IMR-90 (cell line): ENCODE measurements around the gene ALAD. TPM values are rescaled to one million over a fixed set of nuclear protein-coding genes. Genes with fewer than 3 reads are reported as not detected.

Experiments
- ATAC-seq: fragments of 200-7000 bp; cut with Tn5 transposase; 2 replicates; pipeline ENCODE4 v1.9.1; 2020; ENCODE audit warnings: low read depth, mild to moderate bottlenecking, moderate library complexity
- BruUV-seq: library from RNA; stranded (reverse); fragments of 400-500 nt; replicated peaks from 2 replicates; lab custom pipeline; 2021; lab: Mats Ljungman, UMichigan
- CTCF ChIA-PET: fragments of 300-600 bp; formaldehyde crosslinking; extraction: SDS; loops from one replicate; lab custom pipeline; 2021; ENCODE audit warnings: antibody characterized with exemption; lab: Yijun Ruan, JAX
- POLR2A ChIA-PET: fragments of 300-600 bp; sonication (Branson Sonifier 250); formaldehyde crosslinking; loops from one replicate; lab custom pipeline; 2022; ENCODE audit warnings: antibody characterized with exemption; ENCODE audit not compliant: unreplicated experiment; lab: Charles Lee
- DNase-seq: peaks from one replicate; pipeline ENCODE4 v3.0.0; 2013
- H2AFZ ChIP-seq: replicated peaks from 2 replicates; pipeline ENCODE3; 2013; ENCODE audit warnings: low read length, mild to moderate bottlenecking; ENCODE audit not compliant: poor library complexity
- H2AK5ac ChIP-seq: 2 replicates; pipeline ENCODE4 v1.6.1; 2013; ENCODE audit warnings: low read depth, low read length, inconsistent platforms
- H2AK9ac ChIP-seq: replicated peaks from 2 replicates; pipeline ENCODE3; 2013; ENCODE audit warnings: mild to moderate bottlenecking, low read depth, low read length, moderate library complexity; ENCODE audit not compliant: poor library complexity
- H2BK120ac ChIP-seq: 2 replicates; pipeline ENCODE4 v1.6.1; 2013; ENCODE audit warnings: low read depth, low read length, inconsistent platforms
- H2BK15ac ChIP-seq: 3 replicates; pipeline ENCODE4 v1.6.1; 2013; ENCODE audit warnings: low read depth, low read length, inconsistent platforms
- H2BK20ac ChIP-seq: 2 replicates; pipeline ENCODE4 v1.6.1; 2013; ENCODE audit warnings: low read depth, mild to moderate bottlenecking, inconsistent platforms, low read length, moderate library complexity
- H2BK5ac ChIP-seq: 2 replicates; pipeline ENCODE4 v1.6.1; 2013; ENCODE audit warnings: mild to moderate bottlenecking, low read depth, low read length, inconsistent platforms; ENCODE audit not compliant: poor library complexity, severe bottlenecking
- H3K14ac ChIP-seq: replicated peaks from 2 replicates; pipeline ENCODE4 v1.6.1; 2013; ENCODE audit warnings: low read depth, low read length, inconsistent platforms
- H3K18ac ChIP-seq: 2 replicates; pipeline ENCODE4 v1.6.1; 2013; ENCODE audit warnings: low read depth, low read length, control low read depth
- H3K23ac ChIP-seq: 2 replicates; pipeline ENCODE4 v1.6.1; 2013; ENCODE audit warnings: low read depth, low read length, inconsistent platforms
- H3K27ac ChIP-seq: 2 replicates; pipeline ENCODE4 v1.5.1; 2013; ENCODE audit warnings: mild to moderate bottlenecking, control low read depth, low read length; ENCODE audit not compliant: insufficient read depth
- H3K27me3 ChIP-seq: 2 replicates; pipeline ENCODE4 v1.6.1; 2013; ENCODE audit warnings: low read length; ENCODE audit not compliant: control insufficient read depth, insufficient read depth
- H3K36me3 ChIP-seq: 2 replicates; pipeline ENCODE4 v1.6.1; 2013; ENCODE audit warnings: low read length, mixed read lengths; ENCODE audit not compliant: control insufficient read depth, insufficient read depth
- H3K4ac ChIP-seq: 2 replicates; pipeline ENCODE4 v1.6.1; 2013; ENCODE audit warnings: low read depth, low read length, inconsistent platforms
- H3K4me1 ChIP-seq: 2 replicates; pipeline ENCODE4 v1.6.1; 2013; ENCODE audit warnings: low read length, mixed read lengths; ENCODE audit not compliant: control insufficient read depth, insufficient read depth
- H3K4me2 ChIP-seq: 2 replicates; pipeline ENCODE4 v1.6.1; 2013; ENCODE audit warnings: low read depth, mild to moderate bottlenecking, control low read depth, low read length, moderate library complexity
- H3K4me3 ChIP-seq: 2 replicates; pipeline ENCODE4 v1.5.1; 2013; ENCODE audit warnings: low read depth, mild to moderate bottlenecking, control low read depth, low read length, moderate library complexity; ENCODE audit not compliant: insufficient read depth
- H3K56ac ChIP-seq: 2 replicates; pipeline ENCODE4 v1.6.1; 2013; ENCODE audit warnings: low read length, inconsistent platforms; ENCODE audit not compliant: insufficient read depth; ENCODE audit errors: extremely low read depth
- H3K79me1 ChIP-seq, 2 experiments: 2 replicates each; pipeline ENCODE4 v1.6.1; 2013; ENCODE audit warnings: low read length in 2 of 2, inconsistent platforms in 1 of 2, low read depth in 1 of 2
- H3K9ac ChIP-seq: 2 replicates; pipeline ENCODE4 v1.6.1; 2013; ENCODE audit warnings: low read depth, low read length, control low read depth
- H3K9me1 ChIP-seq: 2 replicates; pipeline ENCODE4 v1.6.1; 2013; ENCODE audit warnings: low read length, inconsistent platforms; ENCODE audit not compliant: insufficient read depth
- H3K9me3 ChIP-seq: 2 replicates; pipeline ENCODE4 v1.6.1; 2013; ENCODE audit warnings: low read length; ENCODE audit not compliant: control insufficient read depth, insufficient read depth
- H4K20me1 ChIP-seq: 2 replicates; pipeline ENCODE4 v1.6.1; 2013; ENCODE audit warnings: low read length, inconsistent platforms; ENCODE audit not compliant: insufficient read depth
- H4K5ac ChIP-seq: 2 replicates; pipeline ENCODE4 v1.6.1; 2013; ENCODE audit warnings: mild to moderate bottlenecking, low read depth, low read length, control low read depth
- H4K8ac ChIP-seq, 2 experiments: 2 replicates each; pipeline ENCODE4 v1.6.1; 2013; ENCODE audit warnings: low read depth in 2 of 2, low read length in 2 of 2, control low read depth in 1 of 2, inconsistent platforms in 1 of 2
- H4K91ac ChIP-seq: 2 replicates; pipeline ENCODE4 v1.6.1; 2013; ENCODE audit warnings: low read depth, low read length, inconsistent platforms; ENCODE audit not compliant: insufficient read depth
- BHLHE40 ChIP-seq: fragments of 150-350 bp; IDR thresholded peaks from 2 replicates; pipeline ENCODE4 v1.6.1; 2016; ENCODE audit warnings: mild to moderate bottlenecking, low read depth, low read length
- CEBPB ChIP-seq: IDR thresholded peaks from 2 replicates; pipeline ENCODE4 v1.6.1; 2012; ENCODE audit warnings: low read depth, low read length, improper control_type of control experiment
- CHD1 ChIP-seq: IDR thresholded peaks from 2 replicates; pipeline ENCODE4 v1.6.1; 2012; ENCODE audit warnings: low read depth, low read length, improper control_type of control experiment
- CTCF ChIP-seq: conservative IDR thresholded peaks from 2 replicates; pipeline ENCODE4 v1.5.1; 2012; ENCODE audit warnings: mild to moderate bottlenecking, low read depth, low read length, improper control_type of control experiment
- ELK1 ChIP-seq: fragments of 150-350 bp; IDR thresholded peaks from 2 replicates; pipeline ENCODE4 v1.6.1; 2016; ENCODE audit warnings: low read depth, mild to moderate bottlenecking, low read length, moderate library complexity, borderline replicate concordance
- FOS ChIP-seq: fragments of 150-350 bp; IDR thresholded peaks from 2 replicates; pipeline ENCODE4 v1.6.1; 2016; ENCODE audit warnings: low read depth, low read length
- MAFK ChIP-seq: IDR thresholded peaks from 2 replicates; pipeline ENCODE4 v1.6.1; 2012; ENCODE audit warnings: low read depth, low read length, improper control_type of control experiment
- MAZ ChIP-seq: IDR thresholded peaks from 2 replicates; pipeline ENCODE4 v1.6.1; 2012; ENCODE audit warnings: low read depth, mild to moderate bottlenecking, low read length, improper control_type of control experiment, moderate library complexity, borderline replicate concordance
- MXI1 ChIP-seq: IDR thresholded peaks from 2 replicates; pipeline ENCODE4 v1.6.1; 2012; ENCODE audit warnings: low read depth, mild to moderate bottlenecking, low read length, moderate library complexity, borderline replicate concordance
- POLR2A ChIP-seq: IDR thresholded peaks from 2 replicates; pipeline ENCODE4 v1.6.1; 2012; ENCODE audit warnings: mild to moderate bottlenecking, low read depth, low read length
- RAD21 ChIP-seq: IDR thresholded peaks from 2 replicates; pipeline ENCODE4 v1.6.1; 2012; ENCODE audit warnings: low read length, improper control_type of control experiment
- RCOR1 ChIP-seq: IDR thresholded peaks from 2 replicates; pipeline ENCODE4 v1.6.1; 2012; ENCODE audit warnings: mild to moderate bottlenecking, low read length, improper control_type of control experiment; ENCODE audit not compliant: insufficient replicate concordance
- RFX5 ChIP-seq: IDR thresholded peaks from 2 replicates; pipeline ENCODE4 v1.8.0; 2012; ENCODE audit warnings: low read depth, mild to moderate bottlenecking, low read length, moderate library complexity
- WGBS, 2 experiments: methylation state at CpG; one replicate each; pipeline versions ENCODE4 v1.1.5 to v1.1.7; 2013; ENCODE audit warnings: missing lambda C conversion rate in 2 of 2; ENCODE audit not compliant: insufficient read length in 1 of 2; ENCODE audit errors: extremely low coverage in 2 of 2; 5-methylcytosine and 5-hydroxymethylcytosine counted together
- dilution Hi-C: fragments of 300-500 bp; cut with HindIII; formaldehyde crosslinking; loops from one replicate; pipeline ENCODE4 v1.14.3; 2018; ENCODE audit warnings: low sequenced_read_pairs; ENCODE audit not compliant: unreplicated experiment
- in situ Hi-C: fragments of 300-500 bp; cut with MboI; formaldehyde crosslinking; loops from 3 replicates; pipeline ENCODE4 v1.14.3; 2019; ENCODE audit warnings: low sequenced_read_pairs, inconsistent platforms, mixed read lengths
- intact Hi-C: fragments of 100-400 bp; cut with micrococcal nuclease; formaldehyde crosslinking; loops from 2 replicates; pipeline ENCODE4 v1.10.0; 2022
- polyA plus RNA-seq, 3 experiments: library from polyadenylated mRNA; depleted of rRNA; stranded (reverse); fragments of >200 nt; gene quantifications; 2 replicates each; pipeline ENCODE4 v1.2.3, GENCODE V29; 2012; ENCODE audit warnings: low replicate concordance in 1 of 3
- total RNA-seq: library from RNA; depleted of rRNA; stranded (reverse); fragments of >200 nt; gene quantifications from 2 replicates; pipeline ENCODE4 v1.2.3, GENCODE V29; 2012

The ALAD gene
- total and polyA plus RNA-seq, 2 of the 4 experiments (the other 2 are of a cell fraction) = 11.1 to 15.6 TPM

- Histone ChIP-seq H3K36me3 (no peaks in the 10 kb centered on the region), H2BK15ac (no peak overlapping the region), H2AFZ (no peak overlapping the region), H3K4me3 (no peak overlapping the region), H3K23ac (no peak overlapping the region), H3K4me1 (no peaks in the 10 kb centered on the region), H3K14ac (no peak overlapping the region), H3K27me3 (peaks cover 76% of the 10 kb centered on the region), H3K79me1 (no peaks in the 10 kb centered on the region), H4K91ac (no peak overlapping the region), H3K27ac (no peak overlapping the region), H3K9me3 (no peaks in the 10 kb centered on the region), H3K9me1 (no peaks in the 10 kb centered on the region), H2AK9ac (no peak overlapping the region), H4K20me1 (no peaks in the 10 kb centered on the region), H3K4me2 (no peak overlapping the region), H2BK120ac (no peak overlapping the region), H3K56ac (no peak overlapping the region), H4K5ac (no peak overlapping the region), H2BK5ac (no peak overlapping the region), H2BK20ac (no peak overlapping the region), H2AK5ac (no peak overlapping the region), H4K8ac (no peak overlapping the region), H3K18ac (no peak overlapping the region), H3K9ac (no peak overlapping the region), H3K4ac (no peak overlapping the region)
- in situ Hi-C loops = no loop called here
- WGBS, 2 experiments = 17% methylated on average over 2 of the region's 6 CpGs; no CpG with 5 or more reads in 1 of the 2 experiments
- no TSS peak for BruUV-seq
- ChIA-PET POLR2A (no interaction called here), CTCF (no interaction called here)
- DNase-seq = no peak
- ATAC-seq = no peak
- no peak for TF ChIP-seq RFX5
- no peak for TF ChIP-seq RCOR1
- TF ChIP-seq CEBPB = no peak
- TF ChIP-seq POLR2A = no peak
- no peak for TF ChIP-seq MAFK
- no peak for TF ChIP-seq ELK1
- TF ChIP-seq BHLHE40 = no peak
- TF ChIP-seq FOS = no peak
- TF ChIP-seq CHD1 = no peak
- no peak for TF ChIP-seq MXI1
- TF ChIP-seq RAD21 = no peak
- no peak for TF ChIP-seq CTCF
- no peak for TF ChIP-seq MAZ
- intact Hi-C loops = no loop called here
- dilution Hi-C loops = no loop called here
Observed at GRCh38 chr9:113350937-113351336, 50.1 kb downstream of the ALAD start.
